Fibroblast of lung (primary cell): ENCODE data around the gene BTBD2. TPM values are rescaled to one million over a fixed set of nuclear protein-coding genes. Genes with fewer than 3 reads are reported as not detected.

ENCODE experiments used
- polyA plus RNA-seq, 2 donors: library from polyadenylated mRNA; depleted of rRNA in 1 of 2; stranded (reverse) in 1 of 2; unstranded in 1 of 2; fragments of >200 nt; gene quantifications; 2 replicates each; pipeline ENCODE4 v1.2.1, GENCODE V29; 2011 to 2012; ENCODE audit warnings: missing spikeins in 1 of 2
- total RNA-seq: library from RNA; depleted of rRNA; stranded (reverse); fragments of >200 nt; gene quantifications from 2 replicates; pipeline ENCODE4 v1.2.1, GENCODE V29; 2014

BTBD2 gene
- total and polyA plus RNA-seq, 2 donors (not counting 1 experiment from before 2014, with no cell fraction given): 14.0 to 70.2 TPM

Other genes with a start within 250 kb of the BTBD2 start
- 1.3 and 3.0 TPM in 2 replicates for gene ATP8B3, start 203.4 kb downstream of the BTBD2 start, total RNA-seq
- gene ATP8B3, start 203.4 kb downstream of the BTBD2 start, polyA plus RNA-seq: 2.3 and 3.5 TPM in 2 replicates
- 4.1 and 6.8 TPM in 2 replicates for gene REXO1, start 167.2 kb downstream of the BTBD2 start, total RNA-seq
- 6.1 and 12.0 TPM in 2 replicates for gene REXO1, start 167.2 kb downstream of the BTBD2 start, polyA plus RNA-seq
- gene KLF16, start 152.1 kb downstream of the BTBD2 start, total RNA-seq: 3.9 and 6.9 TPM in 2 replicates
- gene KLF16, start 152.1 kb downstream of the BTBD2 start, polyA plus RNA-seq: 4.2 and 5.0 TPM in 2 replicates
- 59.1 and 74.5 TPM in 2 replicates for gene ABHD17A, start 130.2 kb downstream of the BTBD2 start, total RNA-seq
- 23.0 and 25.8 TPM in 2 replicates for gene ABHD17A, start 130.2 kb downstream of the BTBD2 start, polyA plus RNA-seq
- gene ADAT3, start 110.3 kb downstream of the BTBD2 start, total RNA-seq: 1.5 and 1.7 TPM in 2 replicates
- 0.42 and 0.61 TPM in 2 replicates for gene ADAT3, start 110.3 kb downstream of the BTBD2 start, polyA plus RNA-seq
- gene SCAMP4, start 110.3 kb downstream of the BTBD2 start, total RNA-seq: 22.1 and 29.7 TPM in 2 replicates
- 16.9 and 21.2 TPM in 2 replicates for gene SCAMP4, start 110.3 kb downstream of the BTBD2 start, polyA plus RNA-seq
- gene CSNK1G2, start 74.5 kb downstream of the BTBD2 start, total RNA-seq: 50.1 and 58.6 TPM in 2 replicates
- gene CSNK1G2, start 74.5 kb downstream of the BTBD2 start, polyA plus RNA-seq: 21.2 and 22.5 TPM in 2 replicates
- 367 and 409 TPM in 2 replicates for gene MKNK2, start 35.5 kb upstream of the BTBD2 start, total RNA-seq
- gene MKNK2, start 35.5 kb upstream of the BTBD2 start, polyA plus RNA-seq: 21.0 and 24.7 TPM in 2 replicates
- 12.8 and 17.2 TPM in 2 replicates for gene MOB3A, start 80.6 kb upstream of the BTBD2 start, total RNA-seq
- gene MOB3A, start 80.6 kb upstream of the BTBD2 start, polyA plus RNA-seq: 34.8 and 37.5 TPM in 2 replicates
- 0.26 and 1.3 TPM in 2 replicates for gene IZUMO4, start 81.2 kb upstream of the BTBD2 start, total RNA-seq
- 0.56 and 0.77 TPM in 2 replicates for gene IZUMO4, start 81.2 kb upstream of the BTBD2 start, polyA plus RNA-seq
- 88.9 and 99.9 TPM in 2 replicates for gene AP3D1, start 135.9 kb upstream of the BTBD2 start, total RNA-seq
- 68.0 and 103 TPM in 2 replicates for gene AP3D1, start 135.9 kb upstream of the BTBD2 start, polyA plus RNA-seq
- gene DOT1L, start 148.2 kb upstream of the BTBD2 start, total RNA-seq: 2.8 and 3.1 TPM in 2 replicates
- 5.4 and 7.3 TPM in 2 replicates for gene DOT1L, start 148.2 kb upstream of the BTBD2 start, polyA plus RNA-seq
- gene PLEKHJ1, start 220.6 kb upstream of the BTBD2 start, total RNA-seq: 46.0 and 61.3 TPM in 2 replicates
- gene PLEKHJ1, start 220.6 kb upstream of the BTBD2 start, polyA plus RNA-seq: 34.9 and 41.3 TPM in 2 replicates
- 23.1 and 31.5 TPM in 2 replicates for gene SF3A2, start 221.1 kb upstream of the BTBD2 start, total RNA-seq
- gene SF3A2, start 221.1 kb upstream of the BTBD2 start, polyA plus RNA-seq: 11.1 and 14.8 TPM in 2 replicates
- gene AMH, start 233.6 kb upstream of the BTBD2 start, total RNA-seq: 0.26 and 0.33 TPM in 2 replicates
- gene AMH, start 233.6 kb upstream of the BTBD2 start, polyA plus RNA-seq: 0.03 and 0.07 TPM in 2 replicates
- gene JSRP1, start 240.7 kb upstream of the BTBD2 start, total RNA-seq: not detected in 2 replicates
- gene JSRP1, start 240.7 kb upstream of the BTBD2 start, polyA plus RNA-seq: not detected in 2 replicates